Keratinocyte (primary cell): ENCODE measurements around the gene GRK5.

ENCODE experiments used
- CTCF ChIP-seq, 3 experiments: IDR thresholded peaks in 1 of 3; conservative IDR thresholded peaks in 1 of 3; optimal IDR thresholded peaks in 1 of 3; 2 replicates in 2 of 3; 3 replicates in 1 of 3; pipeline versions ENCODE3 to v1.5.1; 2011; ENCODE audit warnings: low read length in 3 of 3, mild to moderate bottlenecking in 3 of 3, moderate library complexity in 2 of 3, control low read depth in 1 of 3, inconsistent platforms in 1 of 3; ENCODE audit not compliant: insufficient read depth in 2 of 3; ENCODE audit errors: extremely low read depth in 1 of 3
- EZH2 ChIP-seq: IDR thresholded peaks from one replicate; pipeline ENCODE4 v1.6.1; 2012; ENCODE audit warnings: inconsistent platforms, mild to moderate bottlenecking, low read length, moderate library complexity

DNA sequence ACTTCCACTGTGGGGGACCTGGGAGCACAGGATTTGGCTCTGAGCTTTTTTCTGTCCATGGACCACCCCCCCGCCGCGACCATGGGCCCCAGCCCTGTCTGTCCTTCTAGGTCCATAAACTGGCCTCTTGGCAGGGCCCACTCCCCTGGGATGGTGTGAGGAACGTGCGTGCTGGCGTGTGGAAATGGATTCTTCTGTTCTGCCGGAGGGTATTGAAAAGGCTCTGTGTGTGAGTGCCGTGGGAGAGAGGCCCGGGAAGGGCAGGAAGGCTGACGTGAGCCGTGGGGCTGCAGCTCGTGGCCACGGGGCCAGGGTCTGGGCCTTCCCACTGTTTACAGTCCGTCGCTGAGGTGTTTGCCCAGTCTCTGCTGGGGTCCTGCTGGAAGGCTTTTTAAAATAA lies 123.7 kb downstream of the GRK5 start:
- TF ChIP-seq EZH2, result no peak
- TF ChIP-seq CTCF (optimal IDR thresholded peaks at IDR 0.05 in 1 of 3, IDR thresholded peaks at IDR 0.05 in 1 of 3, conservative IDR thresholded peaks at IDR 0.05 in 1 of 3; ENCODE audit: extremely low read depth in 1 of 3, insufficient read depth in 2 of 3, low read length in 3 of 3), result no peak
